Thyroid gland (tissue), 4 donors: Measurements from ENCODE around the gene HAUS6. TPM values are rescaled to one million over a fixed set of nuclear protein-coding genes. Genes with fewer than 3 reads are reported as not detected.

Experiments
- DNase-seq, 2 donors: peaks; one replicate each; pipeline ENCODE4 v3.0.0-alpha.2; 2019
- H3K27ac ChIP-seq, 3 donors: fragments of 200-600 bp; sonication (generic); 1 replicate in 2 of 3; 2 replicates in 1 of 3; pipeline ENCODE4 v1.5.1; 2016 to 2019; ENCODE audit warnings: mild to moderate bottlenecking in 1 of 3, moderate library complexity in 1 of 3
- H3K27me3 ChIP-seq: fragments of 200-600 bp; sonication (generic); one replicate; pipeline ENCODE4 v1.5.1; 2019
- H3K36me3 ChIP-seq, 2 donors: fragments of 200-600 bp; sonication (generic); one replicate each; pipeline ENCODE4 v1.5.1; 2016 to 2019
- H3K4me1 ChIP-seq, 2 donors: fragments of 200-600 bp; sonication (generic); one replicate each; pipeline ENCODE4 v1.5.1; 2017 to 2019
- H3K4me3 ChIP-seq, 3 donors: fragments of 200-600 bp; sonication (generic); replicated peaks in 1 of 3; 1 replicate in 2 of 3; 2 replicates in 1 of 3; pipeline ENCODE4 v1.5.1; 2016; ENCODE audit warnings: mild to moderate bottlenecking in 1 of 3
- H3K9me3 ChIP-seq: fragments of 200-600 bp; sonication (generic); one replicate; pipeline ENCODE4 v1.5.1; 2017
- POLR2A ChIP-seq, 2 donors: fragments of 450-650 bp; IDR thresholded peaks; one replicate each; pipeline ENCODE4 v1.6.1; 2017; ENCODE audit warnings: antibody characterized with exemption in 2 of 2, mild to moderate bottlenecking in 2 of 2, moderate library complexity in 1 of 2
- WGBS, 2 donors: methylation state at CpG; one replicate each; pipeline ENCODE4 v1.1.5; 2017; 5-methylcytosine and 5-hydroxymethylcytosine counted together
- intact Hi-C: fragments of 100-400 bp; cut with DNase I; formaldehyde crosslinking; loops from one replicate; pipeline ENCODE4 v1.15.1; 2023
- total RNA-seq, 4 donors: library from RNA; depleted of rRNA; stranded (reverse); fragments of >200 nt; gene quantifications; one replicate each; pipeline ENCODE4 v1.2.3, GENCODE V29; 2016
- TF ChIP-seq, protein P1 (sequence below), 6 experiments: fragments of 200-600 bp in 3 of 6; fragments of 450-650 bp in 3 of 6; sonication (generic) in 3 of 6; IDR thresholded peaks; one replicate each; pipeline ENCODE4 v1.5.1; 2016 to 2019; ENCODE audit warnings: antibody characterized with exemption in 6 of 6, mild to moderate bottlenecking in 2 of 6, inconsistent platforms in 1 of 6, moderate library complexity in 1 of 6

Gene HAUS6
- total RNA-seq, 4 donors from 2014 or later = 5.9 to 8.5 (median 7.9) TPM

GRCh38 chr9:19087106-19088000, 15.4 kb downstream of the HAUS6 start:
- H3K4me1 ChIP-seq = no peaks in the 10 kb centered on the region
- no peak overlapping the region for H3K27ac ChIP-seq
- H3K27me3 ChIP-seq = no peaks in the 10 kb centered on the region
- peaks cover 18 to 26% of the 10 kb centered on the region in 2 donors for H3K36me3 ChIP-seq
- no peak overlapping the region for H3K4me3 ChIP-seq
- TF ChIP-seq, protein P1, sequence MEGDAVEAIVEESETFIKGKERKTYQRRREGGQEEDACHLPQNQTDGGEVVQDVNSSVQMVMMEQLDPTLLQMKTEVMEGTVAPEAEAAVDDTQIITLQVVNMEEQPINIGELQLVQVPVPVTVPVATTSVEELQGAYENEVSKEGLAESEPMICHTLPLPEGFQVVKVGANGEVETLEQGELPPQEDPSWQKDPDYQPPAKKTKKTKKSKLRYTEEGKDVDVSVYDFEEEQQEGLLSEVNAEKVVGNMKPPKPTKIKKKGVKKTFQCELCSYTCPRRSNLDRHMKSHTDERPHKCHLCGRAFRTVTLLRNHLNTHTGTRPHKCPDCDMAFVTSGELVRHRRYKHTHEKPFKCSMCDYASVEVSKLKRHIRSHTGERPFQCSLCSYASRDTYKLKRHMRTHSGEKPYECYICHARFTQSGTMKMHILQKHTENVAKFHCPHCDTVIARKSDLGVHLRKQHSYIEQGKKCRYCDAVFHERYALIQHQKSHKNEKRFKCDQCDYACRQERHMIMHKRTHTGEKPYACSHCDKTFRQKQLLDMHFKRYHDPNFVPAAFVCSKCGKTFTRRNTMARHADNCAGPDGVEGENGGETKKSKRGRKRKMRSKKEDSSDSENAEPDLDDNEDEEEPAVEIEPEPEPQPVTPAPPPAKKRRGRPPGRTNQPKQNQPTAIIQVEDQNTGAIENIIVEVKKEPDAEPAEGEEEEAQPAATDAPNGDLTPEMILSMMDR (IDR thresholded peaks at IDR 0.05) = no peak
- TF ChIP-seq POLR2A (IDR thresholded peaks at IDR 0.05) = no peak
- 86% methylated on average over 6 of the region's 6 CpGs for WGBS, 2 donors
- no peaks in the 10 kb centered on the region for H3K9me3 ChIP-seq
- intact Hi-C loops = no loop called here
- DNase-seq = peak; percentile 34 to 41

DNA sequence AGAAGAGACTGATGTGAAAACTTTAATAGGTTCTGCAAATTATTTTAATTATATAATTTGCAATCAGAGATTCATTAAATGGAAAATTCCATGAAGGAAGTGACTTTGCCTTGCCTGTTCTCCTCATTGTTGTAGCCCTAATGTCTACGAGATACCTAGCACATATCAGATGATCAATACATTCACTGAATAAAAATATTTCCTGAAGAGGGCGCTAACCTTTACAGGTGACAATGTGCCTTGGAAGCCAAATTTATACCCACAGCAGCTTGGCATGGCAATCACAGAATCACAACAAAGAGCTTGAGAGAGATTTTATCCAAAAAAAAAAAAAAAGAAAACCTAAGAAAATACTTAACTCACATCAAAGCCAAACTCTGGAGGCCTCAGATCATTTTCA, 17.4 kb downstream of the HAUS6 start:
- H3K9me3 ChIP-seq = no peaks in the 10 kb centered on the region
- H3K4me3 ChIP-seq = no peak overlapping the region
- H3K36me3 ChIP-seq = peaks cover 6 to 15% of the 10 kb centered on the region in 2 donors
- intact Hi-C loops = no loop called here
- DNase-seq = no peak
- no peaks in the 10 kb centered on the region for H3K27me3 ChIP-seq
- TF ChIP-seq, protein P1 (IDR thresholded peaks at IDR 0.05) = peak in 3 of 6 experiments; percentile 16 to 25 (median 22)
- TF ChIP-seq POLR2A (IDR thresholded peaks at IDR 0.05) = no peak
- no peaks in the 10 kb centered on the region for H3K4me1 ChIP-seq
- 76 to 83% methylated on average over 2 of the region's 2 CpGs for WGBS, 2 donors
- no peak overlapping the region for H3K27ac ChIP-seq

DNA sequence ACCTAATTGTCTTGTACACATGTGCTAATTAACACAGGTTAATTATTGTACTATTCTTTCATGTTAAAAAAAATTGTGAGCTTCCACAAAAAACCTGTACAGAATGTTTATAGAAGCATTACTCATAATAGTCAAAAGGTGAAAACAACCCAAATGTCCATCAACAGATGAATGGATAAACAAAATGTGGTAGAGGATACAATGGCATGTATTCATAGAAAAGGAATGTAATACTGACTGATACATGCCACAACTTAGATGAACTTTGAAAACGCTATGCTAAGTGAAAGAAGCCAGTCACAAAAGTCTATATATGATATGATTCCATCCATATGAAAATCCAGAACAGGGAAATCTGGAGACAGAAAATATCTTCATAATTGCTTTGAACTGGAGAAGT, 27.9 kb downstream of the HAUS6 start:
- DNase-seq = no peak
- Histone ChIP-seq H3K27ac (no peak overlapping the region), H3K4me1 (no peaks in the 10 kb centered on the region), H3K36me3 (peaks cover 10 to 23% of the 10 kb centered on the region in 2 donors), H3K9me3 (no peaks in the 10 kb centered on the region), H3K4me3 (no peak overlapping the region), H3K27me3 (no peaks in the 10 kb centered on the region)
- 92 to 94% methylated on average over 1 of the region's 1 CpG for WGBS, 2 donors
- intact Hi-C loops = no loop called here
- no peak for TF ChIP-seq POLR2A (IDR thresholded peaks at IDR 0.05)
- TF ChIP-seq, protein P1 (IDR thresholded peaks at IDR 0.05) = no peak

GRCh38 chr9:19074229-19074628, 28.5 kb downstream of the HAUS6 start:
- Histone ChIP-seq H3K4me3 (no peak overlapping the region), H3K27me3 (no peaks in the 10 kb centered on the region), H3K27ac (no peak overlapping the region), H3K9me3 (no peaks in the 10 kb centered on the region), H3K36me3 (peaks cover 10 to 29% of the 10 kb centered on the region in 2 donors), H3K4me1 (no peaks in the 10 kb centered on the region)
- no peak for DNase-seq
- intact Hi-C loops = no loop called here
- WGBS, 2 donors = 90 to 98% methylated on average over 2 of the region's 2 CpGs
- TF ChIP-seq, protein P1 (IDR thresholded peaks at IDR 0.05) = no peak
- no peak for TF ChIP-seq POLR2A (IDR thresholded peaks at IDR 0.05)

DNA sequence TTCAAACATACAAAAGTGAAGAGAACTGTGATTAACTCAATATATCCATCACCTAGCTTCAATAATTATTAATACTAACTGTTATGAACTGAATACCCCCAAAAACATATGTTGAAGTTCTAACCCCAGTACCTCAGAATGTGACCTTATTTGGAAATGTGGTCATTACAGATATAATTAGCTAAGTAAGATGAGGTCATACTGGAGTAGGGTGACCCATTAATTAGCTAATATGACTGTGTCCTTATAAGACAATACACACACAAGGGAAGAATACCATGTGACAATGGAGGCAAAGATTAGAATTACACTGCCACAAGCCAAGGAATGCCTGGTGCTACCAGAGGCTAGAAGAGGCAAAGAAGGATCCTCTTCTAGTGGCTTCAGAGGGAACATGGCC, 45.7 kb downstream of the HAUS6 start:
- Histone ChIP-seq H3K27me3 (no peaks in the 10 kb centered on the region), H3K27ac (no peak overlapping the region), H3K9me3 (no peaks in the 10 kb centered on the region), H3K36me3 (peaks cover 11 to 15% of the 10 kb centered on the region in 2 donors), H3K4me1 (no peaks in the 10 kb centered on the region), H3K4me3 (no peak overlapping the region)
- intact Hi-C loops = no loop called here
- no peak for DNase-seq
- TF ChIP-seq, protein P1 (IDR thresholded peaks at IDR 0.05) = no peak
- TF ChIP-seq POLR2A (IDR thresholded peaks at IDR 0.05) = no peak
